ENCODE data around the gene ARHGAP26. TPM values are rescaled to one million over a fixed set of nuclear protein-coding genes. Genes with fewer than 3 reads are reported as not detected.

ARHGAP26 gene
- total RNA-seq, 1 experiment from 2014 or later: 79.8 TPM

- no TSS peak for BruUV-seq (replicated peaks)
- H3K27me3 ChIP-seq (replicated peaks; ENCODE audit: control insufficient read depth, insufficient read depth, low read length): no peaks in the 10 kb centered on the region
- H3K4me1 Mint-ChIP-seq (ENCODE audit: low read depth, unreplicated experiment): peaks cover 1% of the 10 kb centered on the region
- ChIA-PET CTCF (no interaction called here), POLR2A (no interaction called here)
- no peak overlapping the region for H3K4me3 ChIP-seq (ENCODE audit: low read depth, low read length)
- H3K27me3 Mint-ChIP-seq (ENCODE audit: insufficient read depth, unreplicated experiment): no peaks in the 10 kb centered on the region
- no peak overlapping the region for H3K4me3 Mint-ChIP-seq (ENCODE audit: unreplicated experiment)
- no peaks in the 10 kb centered on the region for H3K9me3 Mint-ChIP-seq (ENCODE audit: unreplicated experiment)
- intact Hi-C loops (cut with micrococcal nuclease; ENCODE audit: unreplicated experiment): no loop called here
- TF ChIP-seq CTCF (IDR thresholded peaks at IDR 0.05; ENCODE audit: insufficient read depth in 1 of 2, low read depth in 1 of 2, low read length in 1 of 2, severe bottlenecking in 1 of 2, unreplicated experiment in 1 of 2): no peak
- H3K4me1 ChIP-seq: peaks cover 9% of the 10 kb centered on the region
- H3K36me3 Mint-ChIP-seq (ENCODE audit: insufficient read depth, unreplicated experiment): peaks cover 16% of the 10 kb centered on the region
- no peaks in the 10 kb centered on the region for H3K9me3 ChIP-seq
- no peak for DNase-seq
- H3K27ac Mint-ChIP-seq (ENCODE audit: unreplicated experiment): no peak overlapping the region
- H3K36me3 ChIP-seq (ENCODE audit: control insufficient read depth, insufficient read depth, low read length): no peaks in the 10 kb centered on the region; the same call in 1 of the 2 replicates
Measured at GRCh38 chr5:142966121-142966420, 195.9 kb downstream of the ARHGAP26 start.

DNA sequence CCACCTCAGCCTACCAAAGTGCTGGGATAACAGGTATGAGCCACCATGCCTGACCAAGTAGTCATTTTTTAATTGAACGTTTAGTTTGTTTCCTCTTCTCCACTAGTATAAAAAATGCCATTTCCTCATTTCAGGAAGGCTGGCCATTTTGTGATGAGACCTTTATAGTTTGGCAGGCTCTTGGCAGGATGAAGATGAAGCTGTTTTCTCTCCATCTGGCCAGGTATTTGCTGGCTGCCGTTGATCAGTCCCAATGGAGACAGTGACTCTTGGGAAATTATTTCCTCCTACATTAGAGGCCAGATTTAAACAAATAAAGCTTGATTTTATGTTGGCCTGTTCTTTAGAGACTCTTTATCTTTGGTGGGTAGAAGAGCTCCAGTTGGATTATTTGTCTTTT, 199.0 kb downstream of the ARHGAP26 start:
- H3K36me3 ChIP-seq (ENCODE audit: control insufficient read depth, insufficient read depth, low read length): peaks cover 1% of the 10 kb centered on the region; the same call in 1 of the 2 replicates
- CTCF ChIA-PET: no interaction called here
- Mint-ChIP-seq H3K27ac (ENCODE audit: unreplicated experiment) (no peak overlapping the region), H3K36me3 (ENCODE audit: insufficient read depth, unreplicated experiment) (peaks cover 17% of the 10 kb centered on the region), H3K4me3 (ENCODE audit: unreplicated experiment) (no peak overlapping the region), H3K27me3 (ENCODE audit: insufficient read depth, unreplicated experiment) (no peaks in the 10 kb centered on the region), H3K4me1 (ENCODE audit: low read depth, unreplicated experiment) (no peaks in the 10 kb centered on the region), H3K9me3 (ENCODE audit: unreplicated experiment) (no peaks in the 10 kb centered on the region)
- POLR2A ChIA-PET: no interaction called here
- intact Hi-C loops (cut with micrococcal nuclease; ENCODE audit: unreplicated experiment): no loop called here
- BruUV-seq (replicated peaks): no TSS peak
- no peaks in the 10 kb centered on the region for H3K27me3 ChIP-seq (replicated peaks; ENCODE audit: control insufficient read depth, insufficient read depth, low read length)
- no peak for TF ChIP-seq CTCF (IDR thresholded peaks at IDR 0.05; ENCODE audit: insufficient read depth in 1 of 2, low read depth in 1 of 2, low read length in 1 of 2, severe bottlenecking in 1 of 2, unreplicated experiment in 1 of 2)
- DNase-seq: no peak
- H3K9me3 ChIP-seq: no peaks in the 10 kb centered on the region
- no peak overlapping the region for H3K4me3 ChIP-seq (ENCODE audit: low read depth, low read length)
- H3K4me1 ChIP-seq: no peaks in the 10 kb centered on the region

- no peaks in the 10 kb centered on the region for H3K27me3 Mint-ChIP-seq (ENCODE audit: insufficient read depth, unreplicated experiment)
- no peak overlapping the region for H3K27ac Mint-ChIP-seq (ENCODE audit: unreplicated experiment)
- Histone ChIP-seq H3K9me3 (no peaks in the 10 kb centered on the region), H3K4me3 (ENCODE audit: low read depth, low read length) (no peak overlapping the region), H3K27me3 (replicated peaks; ENCODE audit: control insufficient read depth, insufficient read depth, low read length) (no peaks in the 10 kb centered on the region), H3K4me1 (no peaks in the 10 kb centered on the region), H3K36me3 (ENCODE audit: control insufficient read depth, insufficient read depth, low read length) (0 out of 2 replicates have a peak, but pooled peaks cover 1% of the 10 kb centered on the region)
- ChIA-PET POLR2A (no interaction called here), CTCF (no interaction called here)
- no peaks in the 10 kb centered on the region for H3K9me3 Mint-ChIP-seq (ENCODE audit: unreplicated experiment)
- no TSS peak for BruUV-seq (replicated peaks)
- H3K4me1 Mint-ChIP-seq (ENCODE audit: low read depth, unreplicated experiment): no peaks in the 10 kb centered on the region
- no peak overlapping the region for H3K4me3 Mint-ChIP-seq (ENCODE audit: unreplicated experiment)
- intact Hi-C loops (cut with micrococcal nuclease; ENCODE audit: unreplicated experiment): no loop called here
- H3K36me3 Mint-ChIP-seq (ENCODE audit: insufficient read depth, unreplicated experiment): peaks cover 14% of the 10 kb centered on the region
- TF ChIP-seq CTCF (IDR thresholded peaks at IDR 0.05; ENCODE audit: insufficient read depth in 1 of 2, low read depth in 1 of 2, low read length in 1 of 2, severe bottlenecking in 1 of 2, unreplicated experiment in 1 of 2): no peak
- DNase-seq: no peak
Measured at GRCh38 chr5:142969624-142970439, 199.7 kb downstream of the ARHGAP26 start.
